ENCODE results near the gene SNRNP70. TPM values are rescaled to one million over a fixed set of nuclear protein-coding genes. Genes with fewer than 3 reads are reported as not detected.

Gene SNRNP70
- total RNA-seq, 1 donor from 2014 or later = 203 TPM

DNA sequence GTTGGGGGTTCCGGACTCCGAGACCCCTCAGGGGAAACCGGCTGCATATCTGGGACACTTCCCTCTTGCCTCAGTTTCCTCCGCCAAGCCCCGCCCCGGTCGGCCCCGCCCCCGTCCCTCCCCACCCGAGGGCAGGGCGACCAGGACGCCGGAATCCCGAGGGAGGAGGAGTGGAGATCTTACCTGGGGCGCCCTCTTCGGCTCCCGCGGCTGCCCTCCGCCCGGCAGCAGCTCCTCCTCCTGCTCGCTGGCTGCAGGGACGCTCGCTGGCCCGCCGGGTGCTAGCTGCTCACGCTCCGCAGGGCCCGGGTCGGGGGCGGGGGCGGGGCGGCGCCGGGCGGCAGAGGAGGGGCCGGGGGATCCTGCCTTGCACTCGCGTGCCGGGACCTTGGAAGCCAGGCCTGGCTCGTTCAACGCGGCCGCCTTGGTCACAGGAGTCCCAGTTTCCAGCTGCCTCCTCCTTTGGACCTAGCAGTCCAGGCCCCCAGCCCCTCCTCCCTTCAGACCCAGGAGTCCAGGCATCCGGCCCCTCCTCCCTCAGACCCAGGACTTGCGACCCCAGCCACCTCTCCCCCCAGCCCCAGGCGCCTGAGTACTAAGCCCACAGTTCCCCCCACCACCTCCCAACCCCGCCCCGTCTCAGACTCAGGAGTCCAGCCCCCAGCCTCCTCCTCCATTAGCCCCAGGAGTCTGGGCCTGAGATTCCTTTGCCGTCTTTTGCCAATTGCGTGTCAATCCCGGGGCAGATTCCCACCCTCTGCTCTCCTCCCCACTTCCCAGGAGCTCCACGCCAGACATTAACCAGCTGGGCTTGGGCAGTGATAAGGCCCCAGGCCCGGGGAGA lies 20.3 kb upstream of the SNRNP70 start, which contains the start of gene NTF4:
Gene NTF4, minus strand, starts transcription at position 51 of the 844 bp plus-strand sequence. CDS start 2,821 bp downstream, outside the sequence.
- Mint-ChIP-seq H3K4me1 (ENCODE audit: unreplicated experiment) (peaks cover 2% of the 10 kb centered on the region), H3K27me3 (ENCODE audit: unreplicated experiment) (peaks cover 14% of the 10 kb centered on the region), H3K9me3 (ENCODE audit: unreplicated experiment) (no peaks in the 10 kb centered on the region), H3K4me3 (ENCODE audit: unreplicated experiment) (peak within 1 kb of the TSS; percentile 47), H3K36me3 (ENCODE audit: low read depth, unreplicated experiment) (peaks cover 8% of the 10 kb centered on the region), H3K27ac (ENCODE audit: unreplicated experiment) (no peak within 1 kb of the TSS)
- TF ChIP-seq, protein P1, sequence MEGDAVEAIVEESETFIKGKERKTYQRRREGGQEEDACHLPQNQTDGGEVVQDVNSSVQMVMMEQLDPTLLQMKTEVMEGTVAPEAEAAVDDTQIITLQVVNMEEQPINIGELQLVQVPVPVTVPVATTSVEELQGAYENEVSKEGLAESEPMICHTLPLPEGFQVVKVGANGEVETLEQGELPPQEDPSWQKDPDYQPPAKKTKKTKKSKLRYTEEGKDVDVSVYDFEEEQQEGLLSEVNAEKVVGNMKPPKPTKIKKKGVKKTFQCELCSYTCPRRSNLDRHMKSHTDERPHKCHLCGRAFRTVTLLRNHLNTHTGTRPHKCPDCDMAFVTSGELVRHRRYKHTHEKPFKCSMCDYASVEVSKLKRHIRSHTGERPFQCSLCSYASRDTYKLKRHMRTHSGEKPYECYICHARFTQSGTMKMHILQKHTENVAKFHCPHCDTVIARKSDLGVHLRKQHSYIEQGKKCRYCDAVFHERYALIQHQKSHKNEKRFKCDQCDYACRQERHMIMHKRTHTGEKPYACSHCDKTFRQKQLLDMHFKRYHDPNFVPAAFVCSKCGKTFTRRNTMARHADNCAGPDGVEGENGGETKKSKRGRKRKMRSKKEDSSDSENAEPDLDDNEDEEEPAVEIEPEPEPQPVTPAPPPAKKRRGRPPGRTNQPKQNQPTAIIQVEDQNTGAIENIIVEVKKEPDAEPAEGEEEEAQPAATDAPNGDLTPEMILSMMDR (IDR thresholded peaks at IDR 0.05; ENCODE audit: unreplicated experiment) = no peak
- peak; percentile 54 for DNase-seq (ENCODE audit: low spot score)

DNA sequence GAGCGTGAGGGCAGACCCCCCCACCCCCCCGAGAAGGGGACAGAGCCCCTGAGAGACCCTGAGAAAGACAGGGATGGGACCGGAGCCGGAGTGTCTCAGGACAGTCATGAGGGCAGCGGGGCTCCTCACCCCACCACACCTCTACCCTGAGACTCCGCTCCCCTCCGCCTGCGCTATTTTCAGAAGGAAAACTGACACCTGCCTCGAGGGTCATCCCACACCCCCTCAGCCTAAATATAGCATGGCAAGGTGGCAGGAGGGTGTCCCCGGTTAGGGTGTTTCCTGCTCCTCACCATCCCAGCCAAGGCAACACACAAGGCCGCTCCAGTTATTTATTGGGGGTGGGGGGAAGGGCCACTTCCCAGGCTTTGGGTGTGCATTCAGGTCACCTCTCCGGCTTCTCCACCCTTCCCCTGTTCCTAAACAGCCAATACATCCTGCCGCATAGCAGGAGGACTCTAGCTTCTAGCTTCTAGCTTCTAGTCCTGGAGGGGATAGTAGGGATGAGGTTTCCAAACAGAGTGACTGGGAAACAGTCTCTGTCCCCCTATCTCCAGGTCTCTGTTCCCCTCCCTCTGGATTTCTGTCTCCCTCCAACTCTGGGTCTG lies 19.2 kb upstream of the SNRNP70 start:
- H3K27me3 Mint-ChIP-seq (ENCODE audit: unreplicated experiment) = peaks cover 16% of the 10 kb centered on the region
- DNase-seq (ENCODE audit: low spot score) = no peak
- H3K4me1 Mint-ChIP-seq (ENCODE audit: unreplicated experiment) = peaks cover 2% of the 10 kb centered on the region
- peaks cover 13% of the 10 kb centered on the region for H3K36me3 Mint-ChIP-seq (ENCODE audit: low read depth, unreplicated experiment)
- TF ChIP-seq, protein P1 (IDR thresholded peaks at IDR 0.05; ENCODE audit: unreplicated experiment) = no peak
- peak overlapping the region; percentile 38 for H3K4me3 Mint-ChIP-seq (ENCODE audit: unreplicated experiment)
- H3K27ac Mint-ChIP-seq (ENCODE audit: unreplicated experiment) = no peak overlapping the region
- H3K9me3 Mint-ChIP-seq (ENCODE audit: unreplicated experiment) = no peaks in the 10 kb centered on the region

DNA sequence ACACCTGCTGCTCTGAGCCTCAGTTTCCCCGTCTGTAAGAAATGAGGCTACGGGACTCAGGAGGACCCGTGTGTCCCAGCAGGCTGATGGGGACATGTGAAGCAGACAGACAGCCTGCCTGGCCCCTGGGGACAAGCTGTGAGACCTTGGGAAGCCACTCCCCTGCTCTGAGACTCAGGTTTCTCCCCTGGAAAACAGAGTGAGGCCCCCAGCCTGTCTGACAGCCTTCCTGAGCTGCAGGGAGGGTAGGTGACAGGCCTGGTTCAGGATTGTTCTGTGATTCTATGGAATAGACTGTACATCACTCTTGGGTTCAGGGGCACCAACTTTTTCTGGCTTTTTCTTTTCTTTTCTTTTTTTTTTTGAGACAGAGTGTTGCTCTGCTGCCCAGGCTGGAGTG lies 17.7 kb upstream of the SNRNP70 start:
- no peak for DNase-seq (ENCODE audit: low spot score)
- peaks cover 2% of the 10 kb centered on the region for H3K4me1 Mint-ChIP-seq (ENCODE audit: unreplicated experiment)
- H3K9me3 Mint-ChIP-seq (ENCODE audit: unreplicated experiment) = no peaks in the 10 kb centered on the region
- H3K27ac Mint-ChIP-seq (ENCODE audit: unreplicated experiment) = no peak overlapping the region
- no peak overlapping the region for H3K4me3 Mint-ChIP-seq (ENCODE audit: unreplicated experiment)
- peaks cover 13% of the 10 kb centered on the region for H3K36me3 Mint-ChIP-seq (ENCODE audit: low read depth, unreplicated experiment)
- TF ChIP-seq, protein P1 (IDR thresholded peaks at IDR 0.05; ENCODE audit: unreplicated experiment) = no peak
- H3K27me3 Mint-ChIP-seq (ENCODE audit: unreplicated experiment) = peaks cover 18% of the 10 kb centered on the region

DNA sequence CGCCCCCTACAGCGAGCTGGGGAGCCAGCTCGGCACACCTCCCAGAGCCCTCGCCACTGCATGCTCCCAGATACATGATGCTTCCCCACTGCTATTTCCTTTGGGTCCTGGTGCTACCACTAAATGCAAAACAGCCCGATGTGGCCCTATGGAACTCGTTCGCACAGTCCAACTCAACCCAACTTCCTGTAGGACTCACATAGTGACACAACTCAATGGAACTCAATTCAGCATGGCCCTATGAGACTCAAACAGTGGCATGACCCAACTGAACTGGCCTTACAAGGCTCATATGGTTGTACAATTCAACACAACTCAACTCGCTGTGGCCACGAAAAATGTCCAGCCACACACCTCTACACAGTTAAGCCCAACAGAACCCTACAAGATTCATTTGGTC lies 16.2 kb upstream of the SNRNP70 start:
- H3K27ac Mint-ChIP-seq (ENCODE audit: unreplicated experiment) = no peak overlapping the region
- H3K36me3 Mint-ChIP-seq (ENCODE audit: low read depth, unreplicated experiment) = peaks cover 22% of the 10 kb centered on the region
- H3K9me3 Mint-ChIP-seq (ENCODE audit: unreplicated experiment) = no peaks in the 10 kb centered on the region
- TF ChIP-seq, protein P1 (IDR thresholded peaks at IDR 0.05; ENCODE audit: unreplicated experiment) = no peak
- peaks cover 26% of the 10 kb centered on the region for H3K27me3 Mint-ChIP-seq (ENCODE audit: unreplicated experiment)
- DNase-seq (ENCODE audit: low spot score) = no peak
- peaks cover 5% of the 10 kb centered on the region for H3K4me1 Mint-ChIP-seq (ENCODE audit: unreplicated experiment)
- peak overlapping the region; percentile 6 for H3K4me3 Mint-ChIP-seq (ENCODE audit: unreplicated experiment)

DNA sequence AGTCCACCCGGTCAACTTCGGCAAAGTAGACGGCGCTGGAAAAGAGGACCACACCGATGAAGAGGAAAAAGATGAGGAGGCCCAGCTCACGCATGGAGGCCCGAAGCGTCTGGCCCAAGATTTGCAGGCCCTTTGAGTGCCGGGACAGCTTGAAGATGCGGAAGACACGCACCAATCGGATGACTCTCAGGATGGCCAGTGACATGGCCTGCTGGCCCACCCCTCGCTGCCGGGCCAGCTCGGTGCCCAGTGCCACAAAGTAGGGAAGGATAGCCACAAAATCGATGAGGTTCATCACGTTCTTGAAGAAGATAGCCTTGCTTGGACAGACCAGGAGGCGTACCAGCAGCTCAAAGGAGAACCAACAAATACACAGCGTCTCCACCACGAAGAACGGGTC lies 14.8 kb upstream of the SNRNP70 start:
- Mint-ChIP-seq H3K36me3 (ENCODE audit: low read depth, unreplicated experiment) (peaks cover 22% of the 10 kb centered on the region), H3K4me3 (ENCODE audit: unreplicated experiment) (peak overlapping the region; percentile 29), H3K9me3 (ENCODE audit: unreplicated experiment) (no peaks in the 10 kb centered on the region), H3K27me3 (ENCODE audit: unreplicated experiment) (peaks cover 26% of the 10 kb centered on the region), H3K4me1 (ENCODE audit: unreplicated experiment) (peaks cover 5% of the 10 kb centered on the region), H3K27ac (ENCODE audit: unreplicated experiment) (no peak overlapping the region)
- DNase-seq (ENCODE audit: low spot score) = no peak
- TF ChIP-seq, protein P1 (IDR thresholded peaks at IDR 0.05; ENCODE audit: unreplicated experiment) = no peak

All from endothelial cell (in vitro differentiated cells).